ENCODE measurements around the gene TNS2.
A peak's percentile ranks its signal among the peaks of the same experiment; 100 is the strongest.

Gene TNS2

GRCh38 chr12:53052419-53053217 lies 2.8 kb downstream of the TNS2 start:
- peaks cover 58% of the 10 kb centered on the region for H3K4me1 ChIP-seq (ENCODE audit: control insufficient read depth, insufficient read depth, low read length, poor library complexity, severe bottlenecking)
- no peaks in the 10 kb centered on the region for H3K9me3 ChIP-seq (ENCODE audit: control insufficient read depth, low read length)
- H3K36me3 ChIP-seq (ENCODE audit: control insufficient read depth, insufficient read depth, low read length): peaks cover 4% of the 10 kb centered on the region
- no peak overlapping the region for H3K27ac ChIP-seq (ENCODE audit: low read depth, low read length, severe bottlenecking)
- 74 to 96% methylated on average over 2 to 4 of the region's 11 CpGs for WGBS, 2 experiments (ENCODE audit: insufficient coverage in 2 of 2)
- H3K4me3 ChIP-seq (ENCODE audit: extremely low read depth, insufficient read depth, low read length, poor library complexity, severe bottlenecking): no peak overlapping the region

- Histone ChIP-seq H3K36me3 (ENCODE audit: control insufficient read depth, insufficient read depth, low read length) (peaks cover 4% of the 10 kb centered on the region), H3K27ac (ENCODE audit: low read depth, low read length, severe bottlenecking) (peak overlapping the region; percentile 36), H3K9me3 (ENCODE audit: control insufficient read depth, low read length) (no peaks in the 10 kb centered on the region), H3K4me1 (ENCODE audit: control insufficient read depth, insufficient read depth, low read length, poor library complexity, severe bottlenecking) (peaks cover 50% of the 10 kb centered on the region), H3K4me3 (ENCODE audit: extremely low read depth, insufficient read depth, low read length, poor library complexity, severe bottlenecking) (peak overlapping the region; percentile 65)
- 53 to 62% methylated on average over 10 of the region's 16 CpGs for WGBS, 2 experiments (ENCODE audit: insufficient coverage in 2 of 2)
Observed at GRCh38 chr12:53053218-53054111, 3.6 kb downstream of the TNS2 start.

- Histone ChIP-seq H3K27ac (ENCODE audit: low read depth, low read length, severe bottlenecking) (peak overlapping the region; percentile 36), H3K36me3 (ENCODE audit: control insufficient read depth, insufficient read depth, low read length) (peaks cover 4% of the 10 kb centered on the region), H3K9me3 (ENCODE audit: control insufficient read depth, low read length) (no peaks in the 10 kb centered on the region), H3K4me3 (ENCODE audit: extremely low read depth, insufficient read depth, low read length, poor library complexity, severe bottlenecking) (peak overlapping the region; percentile 65), H3K4me1 (ENCODE audit: control insufficient read depth, insufficient read depth, low read length, poor library complexity, severe bottlenecking) (peaks cover 43% of the 10 kb centered on the region)
- 1 to 4% methylated on average over 12 to 38 of the region's 48 CpGs for WGBS, 2 experiments (ENCODE audit: insufficient coverage in 2 of 2)
Observed at GRCh38 chr12:53054112-53054878, 4.4 kb downstream of the TNS2 start.

GRCh38 chr12:53055471-53056266 lies 5.8 kb downstream of the TNS2 start:
- WGBS, 2 experiments (ENCODE audit: insufficient coverage in 2 of 2): 91 to 94% methylated on average over 10 to 13 of the region's 15 CpGs
- peaks cover 32% of the 10 kb centered on the region for H3K4me1 ChIP-seq (ENCODE audit: control insufficient read depth, insufficient read depth, low read length, poor library complexity, severe bottlenecking)
- H3K36me3 ChIP-seq (ENCODE audit: control insufficient read depth, insufficient read depth, low read length): peaks cover 4% of the 10 kb centered on the region
- H3K27ac ChIP-seq (ENCODE audit: low read depth, low read length, severe bottlenecking): no peak overlapping the region
- no peak overlapping the region for H3K4me3 ChIP-seq (ENCODE audit: extremely low read depth, insufficient read depth, low read length, poor library complexity, severe bottlenecking)
- H3K9me3 ChIP-seq (ENCODE audit: control insufficient read depth, low read length): no peaks in the 10 kb centered on the region

- no peak overlapping the region for H3K27ac ChIP-seq (ENCODE audit: low read depth, low read length, severe bottlenecking)
- peaks cover 25% of the 10 kb centered on the region for H3K4me1 ChIP-seq (ENCODE audit: control insufficient read depth, insufficient read depth, low read length, poor library complexity, severe bottlenecking)
- WGBS, 2 experiments (ENCODE audit: insufficient coverage in 2 of 2): 84 to 97% methylated on average over 4 to 5 of the region's 5 CpGs
- no peak overlapping the region for H3K4me3 ChIP-seq (ENCODE audit: extremely low read depth, insufficient read depth, low read length, poor library complexity, severe bottlenecking)
- peaks cover 4% of the 10 kb centered on the region for H3K36me3 ChIP-seq (ENCODE audit: control insufficient read depth, insufficient read depth, low read length)
- no peaks in the 10 kb centered on the region for H3K9me3 ChIP-seq (ENCODE audit: control insufficient read depth, low read length)
Observed at GRCh38 chr12:53056296-53056695, 6.4 kb downstream of the TNS2 start.

- H3K9me3 ChIP-seq (ENCODE audit: control insufficient read depth, low read length): no peaks in the 10 kb centered on the region
- no peak overlapping the region for H3K27ac ChIP-seq (ENCODE audit: low read depth, low read length, severe bottlenecking)
- peaks cover 4% of the 10 kb centered on the region for H3K36me3 ChIP-seq (ENCODE audit: control insufficient read depth, insufficient read depth, low read length)
- H3K4me1 ChIP-seq (ENCODE audit: control insufficient read depth, insufficient read depth, low read length, poor library complexity, severe bottlenecking): peaks cover 19% of the 10 kb centered on the region
- H3K4me3 ChIP-seq (ENCODE audit: extremely low read depth, insufficient read depth, low read length, poor library complexity, severe bottlenecking): no peak overlapping the region
- 92 to 100% methylated on average over 3 to 6 of the region's 7 CpGs for WGBS, 2 experiments (ENCODE audit: insufficient coverage in 2 of 2)
Observed at GRCh38 chr12:53056901-53057300, 7.0 kb downstream of the TNS2 start.

GRCh38 chr12:53057816-53058500 lies 8.1 kb downstream of the TNS2 start:
- 95 to 98% methylated on average over 8 to 10 of the region's 13 CpGs for WGBS, 2 experiments (ENCODE audit: insufficient coverage in 2 of 2)
- Histone ChIP-seq H3K27ac (ENCODE audit: low read depth, low read length, severe bottlenecking) (no peak overlapping the region), H3K9me3 (ENCODE audit: control insufficient read depth, low read length) (no peaks in the 10 kb centered on the region), H3K4me1 (ENCODE audit: control insufficient read depth, insufficient read depth, low read length, poor library complexity, severe bottlenecking) (peaks cover 13% of the 10 kb centered on the region), H3K4me3 (ENCODE audit: extremely low read depth, insufficient read depth, low read length, poor library complexity, severe bottlenecking) (no peak overlapping the region), H3K36me3 (ENCODE audit: control insufficient read depth, insufficient read depth, low read length) (peaks cover 8% of the 10 kb centered on the region)

GRCh38 chr12:53058674-53059433 lies 9.0 kb downstream of the TNS2 start:
- H3K27ac ChIP-seq (ENCODE audit: low read depth, low read length, severe bottlenecking): no peak overlapping the region
- peaks cover 15% of the 10 kb centered on the region for H3K36me3 ChIP-seq (ENCODE audit: control insufficient read depth, insufficient read depth, low read length)
- H3K4me1 ChIP-seq (ENCODE audit: control insufficient read depth, insufficient read depth, low read length, poor library complexity, severe bottlenecking): peaks cover 8% of the 10 kb centered on the region
- H3K4me3 ChIP-seq (ENCODE audit: extremely low read depth, insufficient read depth, low read length, poor library complexity, severe bottlenecking): no peak overlapping the region
- 90 to 94% methylated on average over 15 to 27 of the region's 35 CpGs for WGBS, 2 experiments (ENCODE audit: insufficient coverage in 2 of 2)
- H3K9me3 ChIP-seq (ENCODE audit: control insufficient read depth, low read length): no peaks in the 10 kb centered on the region

- no peaks in the 10 kb centered on the region for H3K9me3 ChIP-seq (ENCODE audit: control insufficient read depth, low read length)
- H3K4me3 ChIP-seq (ENCODE audit: extremely low read depth, insufficient read depth, low read length, poor library complexity, severe bottlenecking): no peak overlapping the region
- WGBS, 2 experiments (ENCODE audit: insufficient coverage in 2 of 2): 96% methylated on average over 17 to 24 of the region's 24 CpGs
- H3K4me1 ChIP-seq (ENCODE audit: control insufficient read depth, insufficient read depth, low read length, poor library complexity, severe bottlenecking): peaks cover 7% of the 10 kb centered on the region
- no peak overlapping the region for H3K27ac ChIP-seq (ENCODE audit: low read depth, low read length, severe bottlenecking)
- peaks cover 17% of the 10 kb centered on the region for H3K36me3 ChIP-seq (ENCODE audit: control insufficient read depth, insufficient read depth, low read length)
Observed at GRCh38 chr12:53059434-53060063, 9.7 kb downstream of the TNS2 start.
